Stimulated activated CD8-positive, alpha-beta memory T cell treated with anti-CD3 and anti-CD28 coated beads, Interleukin-7, amount 100 ng/mL, for 1 hour (primary cell): ENCODE measurements around the gene LMNTD2.
"Not testable (repeated sequence)": the region's sequence is repeated elsewhere in the genome, so short reads cannot be mapped to it uniquely, and the experiment has no call there.

Experiments
- DNase-seq, 2 donors: peaks; one replicate each; pipeline ENCODE4 v3.0.0-alpha.2; 2020; ENCODE audit warnings: low read depth in 2 of 2

Gene LMNTD2

DNA sequence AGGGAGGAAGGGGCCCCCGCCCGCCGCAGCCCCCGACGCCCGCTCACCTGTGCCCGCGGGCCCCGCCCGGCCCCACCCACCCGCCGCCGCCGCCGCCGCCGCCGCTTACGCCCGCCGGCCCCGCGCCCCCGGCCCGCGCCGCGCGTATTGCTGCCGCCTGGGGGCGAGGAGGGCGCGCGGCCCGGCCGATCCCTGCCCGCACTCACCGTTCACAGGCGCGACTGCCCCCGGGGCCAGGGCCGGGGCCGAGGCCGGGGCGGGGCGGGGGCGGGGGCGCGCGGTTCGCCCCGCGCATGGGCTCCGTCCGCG is 25.4 kb downstream of the LMNTD2 start:
- DNase-seq: no peak

DNA sequence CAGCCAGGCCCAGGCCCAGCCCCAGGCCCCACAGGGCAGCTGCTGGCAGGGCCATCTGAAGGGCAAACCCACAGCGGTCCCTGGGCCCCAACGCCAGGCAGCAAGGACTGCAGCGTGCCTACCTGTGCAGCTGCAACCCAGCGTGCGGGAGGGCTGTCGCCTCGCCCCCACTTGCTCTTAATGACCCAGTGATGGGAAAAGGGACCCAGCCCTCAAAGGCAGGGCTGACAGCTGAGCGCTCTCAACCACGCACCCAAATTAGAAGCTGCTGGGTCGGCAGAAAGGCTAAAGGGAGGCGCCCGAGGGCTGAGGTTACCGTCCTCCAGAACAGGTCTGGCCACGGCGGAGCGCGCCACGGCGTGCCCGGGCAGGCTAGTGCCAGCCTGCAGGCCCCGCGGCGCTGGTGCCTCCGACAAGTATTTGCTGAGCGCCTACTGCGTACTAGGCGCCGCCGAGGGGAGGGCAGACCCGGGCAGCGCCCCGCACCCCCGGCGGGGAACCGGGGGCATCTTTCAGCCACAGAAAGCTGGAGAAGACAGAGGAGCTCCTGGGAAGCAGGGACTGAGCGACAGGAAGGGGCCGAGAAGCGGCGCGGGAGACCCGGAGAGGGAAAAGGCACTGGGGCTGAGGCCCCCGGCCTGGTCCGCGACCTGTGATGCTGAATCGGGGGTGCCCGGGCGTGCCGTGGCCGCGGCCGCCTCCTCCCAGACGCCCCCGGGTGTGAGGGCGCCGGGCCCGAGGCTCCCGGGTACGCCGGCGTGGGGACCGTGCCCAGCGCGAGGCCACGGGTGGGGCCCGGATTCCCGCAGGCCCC is 25.9 kb downstream of the LMNTD2 start:
- DNase-seq: no peak

DNA sequence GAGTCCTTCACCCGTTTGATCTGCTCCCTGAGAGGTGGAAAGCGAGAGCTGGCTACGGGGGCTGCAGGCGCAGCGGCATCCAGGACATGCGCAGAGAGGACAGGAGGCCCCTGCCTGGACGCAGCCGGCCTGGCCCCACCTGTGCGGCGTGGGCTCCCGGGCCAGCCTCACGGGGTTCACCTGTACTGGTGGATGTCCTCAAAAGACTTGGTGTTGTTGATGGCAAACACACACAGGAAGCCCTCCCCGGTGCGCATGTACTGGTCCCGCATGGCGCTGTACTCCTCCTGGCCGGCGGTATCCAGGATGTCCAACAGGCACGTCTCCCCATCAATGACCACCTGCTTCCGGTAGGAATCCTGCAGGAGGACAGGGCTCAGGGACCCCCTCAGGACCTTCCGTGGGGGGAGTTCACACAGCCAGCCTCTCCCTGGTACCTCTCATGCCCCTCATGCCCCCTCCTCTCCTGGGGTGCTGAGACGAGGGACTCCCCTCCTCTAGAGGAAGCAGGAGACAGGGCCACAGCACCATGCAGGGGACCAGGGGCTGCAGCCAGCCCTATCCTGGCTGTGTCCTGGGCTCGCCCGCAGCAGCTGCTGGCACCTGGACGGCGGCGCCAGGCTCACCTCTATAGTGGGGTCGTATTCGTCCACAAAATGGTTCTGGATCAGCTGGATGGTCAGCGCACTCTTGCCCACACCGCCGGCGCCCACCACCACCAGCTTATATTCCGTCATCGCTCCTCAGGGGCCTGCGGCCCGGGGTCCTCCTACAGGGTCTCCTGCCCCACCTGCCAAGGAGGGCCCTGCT is 26.7 kb downstream of the LMNTD2 start:
- no peak for DNase-seq

DNA sequence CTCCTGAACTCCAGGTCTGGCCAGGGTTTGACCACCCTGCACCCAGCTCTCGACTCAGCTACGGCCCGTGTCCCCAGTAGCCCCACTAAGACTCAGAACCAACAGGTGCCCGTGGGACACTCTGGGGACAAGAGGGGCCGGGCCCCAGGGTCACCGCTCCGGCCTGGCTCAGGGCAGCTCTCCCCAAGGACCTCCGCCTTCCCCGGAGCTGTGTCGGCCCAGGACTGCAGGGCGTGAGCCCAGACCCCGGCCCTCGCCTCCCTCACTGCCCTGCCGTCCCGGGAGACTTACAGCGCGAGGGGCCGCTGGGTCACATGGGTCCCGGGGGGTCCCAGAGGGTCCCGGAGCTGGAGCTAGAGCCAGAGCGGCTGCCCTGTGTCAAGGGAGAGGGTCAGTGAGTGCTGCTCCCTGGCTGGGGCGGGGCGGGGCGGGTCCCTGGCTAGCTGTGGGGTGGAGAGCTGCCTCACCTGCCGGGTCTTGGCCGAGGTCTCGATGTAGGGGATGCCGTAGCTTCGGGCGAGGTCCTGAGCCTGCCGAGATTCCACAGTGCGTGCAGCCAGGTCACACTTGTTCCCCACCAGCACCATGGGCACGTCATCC is 27.5 kb downstream of the LMNTD2 start:
- DNase-seq: no peak

DNA sequence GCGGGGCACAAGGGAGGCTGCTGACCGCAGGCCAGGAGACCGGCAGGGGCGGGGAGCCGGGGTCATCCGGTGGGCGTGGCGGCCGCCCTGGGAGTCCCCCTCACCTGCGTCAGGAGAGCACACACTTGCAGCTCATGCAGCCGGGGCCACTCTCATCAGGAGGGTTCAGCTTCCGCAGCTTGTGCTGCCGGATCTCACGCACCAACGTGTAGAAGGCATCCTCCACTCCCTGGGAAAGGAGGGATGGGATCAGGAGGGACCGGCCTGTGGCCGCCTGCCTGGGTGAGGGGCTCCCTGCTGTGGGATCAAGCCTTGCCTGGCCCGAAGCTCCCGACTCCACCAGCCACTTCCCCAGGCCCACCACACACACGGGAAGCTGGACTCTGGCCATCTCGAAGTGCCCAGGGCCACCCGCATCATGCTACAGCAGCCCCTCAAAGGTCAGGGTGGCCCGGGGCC is 28.0 kb downstream of the LMNTD2 start:
- DNase-seq: no peak

DNA sequence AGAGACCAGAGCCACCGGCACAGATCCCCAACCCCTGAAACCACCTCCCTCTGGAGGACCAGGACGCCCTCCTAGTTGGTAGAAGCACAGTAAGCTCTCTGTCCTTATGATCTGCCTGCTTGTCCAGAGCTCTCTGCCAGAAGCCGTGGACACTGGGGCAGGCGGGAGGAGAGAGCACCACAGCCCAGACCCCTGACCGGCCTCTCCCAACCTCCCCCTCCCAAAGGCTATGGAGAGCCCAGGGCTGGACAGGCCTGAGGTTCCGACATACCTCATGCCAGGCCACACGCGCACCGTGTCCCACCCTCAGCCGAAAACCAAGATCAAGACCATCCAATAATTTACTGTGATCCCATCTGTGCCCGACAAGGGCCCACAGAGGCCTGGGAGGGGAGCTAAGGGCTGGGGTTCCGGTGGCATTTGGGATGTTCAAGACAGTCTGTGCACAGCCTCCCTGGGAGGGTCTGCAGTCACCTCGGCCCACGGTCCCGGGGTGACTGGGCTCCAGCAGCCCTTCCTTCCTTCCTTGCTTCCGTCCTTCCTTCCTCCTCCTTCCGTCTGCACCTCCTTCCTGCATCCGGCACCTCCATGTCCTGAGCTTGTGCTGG is 28.5 kb downstream of the LMNTD2 start:
- no peak for DNase-seq

DNA sequence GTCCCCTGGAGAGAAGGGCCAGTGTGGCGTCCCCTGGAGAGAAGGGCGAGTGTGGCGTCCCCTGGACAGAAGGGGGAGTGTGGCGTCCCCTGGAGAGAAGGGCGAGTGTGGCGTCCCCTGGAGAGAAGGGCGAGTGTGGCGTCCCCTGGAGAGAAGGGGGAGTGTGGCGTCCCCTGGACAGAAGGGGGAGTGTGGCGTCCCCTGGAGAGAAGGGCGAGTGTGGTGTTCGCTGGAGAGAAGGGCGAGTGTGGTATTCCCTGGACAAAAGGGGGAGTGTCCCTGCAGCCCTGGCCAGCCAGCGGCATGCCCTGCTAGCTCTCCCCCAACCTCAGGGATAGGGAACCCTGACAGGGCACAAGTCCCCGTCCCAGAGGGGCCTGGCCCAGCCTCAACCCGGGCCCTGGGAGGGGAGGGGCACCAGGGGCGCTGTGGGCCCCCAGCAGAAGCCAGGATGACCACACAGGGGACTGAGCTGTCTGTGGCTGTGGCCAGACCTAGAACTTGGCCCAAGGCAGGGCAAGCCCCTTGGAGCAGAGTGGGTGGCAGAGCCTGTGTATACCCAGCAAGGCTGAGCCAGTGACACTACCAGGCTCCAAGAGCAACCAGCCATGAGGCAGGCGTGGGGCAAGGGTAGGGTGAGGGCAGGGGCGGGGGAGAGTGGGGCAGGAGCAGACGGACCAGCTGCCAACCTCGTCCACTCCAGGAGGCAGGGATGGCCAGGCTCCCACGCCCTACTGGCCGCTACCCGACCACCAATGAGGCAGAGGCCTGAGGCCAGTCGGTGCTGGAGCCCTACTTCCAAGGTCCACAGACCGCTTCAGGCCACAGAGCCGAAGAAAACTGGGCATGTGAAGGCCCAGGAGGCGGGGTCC is 29.3 kb downstream of the LMNTD2 start:
- DNase-seq: no peak

DNA sequence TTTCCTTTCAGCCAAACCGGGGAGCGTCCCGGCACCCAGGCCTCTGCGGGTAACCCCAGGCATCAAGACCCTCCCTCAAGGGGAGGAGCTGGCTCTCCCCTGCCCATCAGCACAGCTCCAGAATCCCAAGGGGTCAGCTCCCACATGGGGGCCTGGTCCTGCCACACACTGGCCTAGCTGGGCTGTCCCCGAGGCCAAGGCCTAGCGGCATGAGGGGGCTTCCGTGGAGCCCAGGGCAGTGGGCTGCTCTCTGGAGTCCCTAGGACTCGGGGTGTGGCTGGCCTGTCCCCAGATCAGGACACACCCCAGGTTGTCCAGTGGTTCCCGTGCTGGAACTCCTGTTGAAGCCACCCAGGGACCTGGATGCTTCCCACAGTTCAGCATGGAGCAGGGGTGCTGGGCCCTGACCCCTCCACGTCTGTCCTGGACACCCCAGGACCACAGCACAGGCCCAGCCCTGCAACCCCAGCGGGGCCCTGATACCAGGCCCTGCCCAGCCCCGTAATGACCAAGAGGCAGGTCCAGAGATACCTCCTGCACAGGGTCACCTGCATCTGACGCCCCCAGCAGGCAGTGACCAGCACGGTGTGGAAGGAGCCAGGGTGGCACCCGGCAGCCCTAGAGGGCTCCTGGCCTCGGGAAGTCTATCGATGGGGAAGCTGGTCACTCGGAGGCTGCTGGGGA is 30.7 kb downstream of the LMNTD2 start:
- DNase-seq: no peak

DNA sequence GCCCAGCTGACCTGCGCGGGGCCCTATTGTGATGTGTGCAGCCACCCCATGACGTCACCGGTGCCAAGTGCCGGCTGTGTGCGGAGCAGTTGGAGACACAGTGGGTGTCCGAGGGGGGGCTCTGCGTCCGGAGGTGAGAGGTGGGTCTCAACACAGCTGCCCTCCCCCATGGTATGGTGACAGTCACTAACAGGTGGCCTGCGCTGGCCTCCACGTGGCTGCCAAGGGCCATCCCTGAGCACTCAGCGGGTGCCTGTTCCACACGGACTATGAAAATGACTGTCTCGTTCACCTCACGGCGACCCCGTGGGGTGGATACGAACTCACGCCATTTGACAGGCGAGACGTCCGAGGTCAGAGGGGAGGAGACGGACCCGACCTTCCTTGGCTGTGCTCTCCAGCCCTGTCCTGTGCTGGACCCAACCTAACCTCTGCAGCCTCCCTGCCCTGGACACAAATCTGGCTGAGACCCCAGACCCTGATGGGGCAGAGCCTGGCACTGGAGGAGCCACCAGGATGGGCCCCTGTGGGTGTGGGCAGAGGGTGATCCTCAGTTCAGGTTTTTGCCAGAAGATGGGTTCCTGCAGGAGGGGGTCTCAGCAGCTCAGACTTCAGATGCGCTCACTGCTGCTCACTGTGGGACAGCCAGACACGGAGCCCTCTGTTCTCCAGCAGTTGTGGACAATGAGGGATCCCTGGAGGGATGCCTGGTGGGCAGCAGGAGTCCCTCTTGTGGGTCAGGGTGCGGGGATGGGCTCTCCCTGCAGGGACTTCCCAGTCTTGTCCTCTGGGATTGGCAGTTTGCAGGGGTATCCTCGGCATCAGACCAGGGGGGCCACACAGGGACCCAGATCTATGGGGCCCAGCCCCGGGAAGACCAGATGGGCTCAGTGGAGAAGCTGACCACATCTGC is 31.5 kb downstream of the LMNTD2 start:
- DNase-seq: no peak

DNA sequence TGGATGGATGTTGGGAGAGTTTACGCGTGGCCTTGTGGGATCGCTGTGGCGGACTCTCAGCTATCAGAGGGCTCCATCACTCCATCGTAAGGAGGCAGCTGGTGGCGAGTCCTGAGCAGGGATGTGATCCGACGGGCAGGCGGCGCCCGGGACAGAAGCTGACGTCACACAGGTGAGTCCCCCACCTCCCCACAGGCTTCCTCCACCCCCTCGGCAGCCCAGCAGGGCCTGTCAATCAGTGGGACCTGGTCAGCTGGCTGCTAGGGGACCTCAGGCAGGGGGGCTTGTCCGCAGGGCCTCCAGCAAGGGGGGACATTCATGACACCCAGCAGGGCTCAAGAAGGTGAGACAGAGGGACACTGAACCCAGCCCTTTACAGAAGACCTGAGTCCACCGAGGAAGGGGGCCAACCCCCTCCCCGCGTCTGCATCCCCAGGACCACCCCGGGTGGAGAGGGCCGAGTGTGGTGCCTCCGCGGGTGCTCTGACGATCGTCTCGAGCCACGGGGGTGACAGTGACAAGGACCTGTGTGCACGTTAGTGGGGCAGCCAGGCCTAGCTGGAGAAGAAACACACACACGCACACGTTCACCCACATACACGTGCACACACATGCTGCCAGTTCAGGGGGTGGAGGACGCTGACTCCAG is 32.2 kb downstream of the LMNTD2 start:
- no peak for DNase-seq

DNA sequence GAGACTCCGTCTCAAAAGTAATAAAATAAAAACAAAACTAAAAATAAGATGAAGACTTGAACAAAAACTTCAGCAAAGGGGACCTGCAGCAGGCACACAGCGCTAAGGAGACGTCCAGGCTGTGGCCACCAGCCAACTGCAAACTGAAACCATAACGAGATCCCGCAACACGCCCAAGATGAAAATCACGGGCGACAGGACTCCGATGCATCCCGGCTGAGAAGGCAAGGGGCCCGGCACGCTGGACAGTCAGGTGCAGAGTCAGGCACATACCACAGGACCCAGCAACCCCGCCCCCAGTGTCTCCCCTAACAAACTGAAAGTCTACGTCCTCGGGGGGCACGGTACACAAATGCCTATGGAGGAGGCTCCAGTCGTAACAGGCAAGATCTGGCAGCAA is 34.3 kb downstream of the LMNTD2 start:
- DNase-seq: no peak

DNA sequence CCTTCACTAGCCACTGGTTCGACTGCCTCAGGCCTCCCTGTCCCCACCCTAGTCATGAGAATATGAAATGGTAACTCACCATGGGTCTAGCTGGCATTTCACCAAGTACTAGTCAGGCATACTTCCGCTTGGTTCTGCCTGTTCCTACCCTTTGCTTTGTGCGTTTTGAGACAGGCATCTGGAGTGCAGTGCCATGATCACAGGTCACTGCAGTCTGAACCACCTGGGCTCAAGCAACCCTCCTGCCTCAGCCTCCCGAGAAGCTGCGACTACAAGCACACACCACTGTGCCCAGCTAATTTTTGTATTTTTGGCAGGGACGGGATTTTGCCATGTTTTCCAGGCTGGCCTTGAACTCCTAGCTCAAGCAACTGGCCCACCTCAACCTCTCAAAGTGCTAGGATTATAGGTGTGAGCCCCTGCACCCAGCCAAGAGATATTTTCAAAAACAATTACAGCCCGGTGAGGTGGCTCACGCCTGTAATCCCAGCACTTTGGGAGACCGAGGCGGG is 39.3 kb downstream of the LMNTD2 start:
- no peak for DNase-seq

DNA sequence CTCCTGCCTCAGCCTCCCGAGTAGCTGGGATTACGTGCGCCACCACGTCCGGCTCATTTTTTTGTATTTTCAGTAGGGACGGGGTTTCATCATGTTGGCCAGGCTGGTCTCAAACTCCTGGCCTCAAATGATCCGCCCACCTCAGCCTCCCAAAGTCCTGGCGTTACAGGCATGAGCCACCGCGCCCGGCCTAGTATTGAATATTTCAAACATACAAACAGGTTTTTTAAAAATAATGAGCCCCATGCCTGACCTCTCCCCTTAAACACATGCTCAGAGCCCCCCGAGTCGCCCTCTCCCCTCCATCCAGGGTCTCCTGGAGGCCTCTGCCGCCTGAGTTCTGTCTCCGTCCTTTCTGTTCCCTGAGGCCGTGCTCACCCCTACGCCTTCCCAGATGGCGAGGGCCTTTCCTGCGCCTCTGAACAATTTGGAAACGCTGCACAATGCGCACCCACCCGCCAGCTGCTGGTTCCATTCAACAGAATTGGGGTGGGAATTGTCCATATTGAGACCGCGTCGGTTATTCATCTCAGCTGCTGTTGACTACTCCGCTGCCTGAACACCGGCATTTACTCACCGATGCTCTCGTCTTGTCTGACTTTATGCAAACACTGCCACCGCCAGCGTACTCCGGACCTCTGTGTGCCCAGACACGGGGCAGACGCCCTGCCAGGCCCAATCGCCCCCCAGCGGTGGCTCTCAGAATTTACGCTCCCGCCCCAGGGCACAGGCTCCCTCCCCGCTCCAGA is 39.9 kb downstream of the LMNTD2 start:
- no peak for DNase-seq

DNA sequence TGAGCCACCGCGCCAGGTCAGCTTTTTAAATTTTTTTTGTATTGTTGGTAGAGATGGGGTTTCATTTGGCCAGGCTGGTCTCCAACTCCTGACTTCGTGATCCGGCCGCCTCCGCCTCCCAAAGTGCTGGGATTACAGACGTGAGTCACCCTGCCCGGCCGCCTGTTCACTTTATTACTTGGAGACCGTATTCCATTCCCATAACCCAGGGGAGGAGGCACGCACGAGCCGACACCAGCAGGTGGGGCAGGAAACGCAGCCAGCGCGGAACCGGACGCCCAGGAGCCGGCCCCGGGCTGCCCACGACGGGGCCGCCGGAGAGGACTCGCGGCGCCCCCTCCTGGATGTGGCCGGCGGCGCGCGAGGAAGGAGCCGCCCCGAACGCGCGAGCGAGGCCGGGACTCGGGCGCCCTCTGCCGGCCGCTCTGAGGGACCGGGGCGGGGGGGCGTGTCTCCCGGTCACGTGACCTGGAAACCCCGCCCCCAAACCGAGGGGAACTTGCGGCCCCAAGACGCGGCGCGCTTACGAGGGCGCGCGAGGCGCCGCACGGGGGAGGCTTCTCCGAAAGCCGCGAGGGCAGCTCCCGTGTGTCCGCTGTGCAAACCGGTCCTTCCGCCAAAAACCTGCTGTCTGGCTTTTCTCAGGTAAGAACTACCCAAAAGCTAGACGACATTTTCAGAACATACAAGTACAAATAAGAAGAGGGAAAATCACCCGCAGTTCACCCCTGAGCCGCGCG is 41.9 kb downstream of the LMNTD2 start:
- DNase-seq: peak; percentile 79 to 83

DNA sequence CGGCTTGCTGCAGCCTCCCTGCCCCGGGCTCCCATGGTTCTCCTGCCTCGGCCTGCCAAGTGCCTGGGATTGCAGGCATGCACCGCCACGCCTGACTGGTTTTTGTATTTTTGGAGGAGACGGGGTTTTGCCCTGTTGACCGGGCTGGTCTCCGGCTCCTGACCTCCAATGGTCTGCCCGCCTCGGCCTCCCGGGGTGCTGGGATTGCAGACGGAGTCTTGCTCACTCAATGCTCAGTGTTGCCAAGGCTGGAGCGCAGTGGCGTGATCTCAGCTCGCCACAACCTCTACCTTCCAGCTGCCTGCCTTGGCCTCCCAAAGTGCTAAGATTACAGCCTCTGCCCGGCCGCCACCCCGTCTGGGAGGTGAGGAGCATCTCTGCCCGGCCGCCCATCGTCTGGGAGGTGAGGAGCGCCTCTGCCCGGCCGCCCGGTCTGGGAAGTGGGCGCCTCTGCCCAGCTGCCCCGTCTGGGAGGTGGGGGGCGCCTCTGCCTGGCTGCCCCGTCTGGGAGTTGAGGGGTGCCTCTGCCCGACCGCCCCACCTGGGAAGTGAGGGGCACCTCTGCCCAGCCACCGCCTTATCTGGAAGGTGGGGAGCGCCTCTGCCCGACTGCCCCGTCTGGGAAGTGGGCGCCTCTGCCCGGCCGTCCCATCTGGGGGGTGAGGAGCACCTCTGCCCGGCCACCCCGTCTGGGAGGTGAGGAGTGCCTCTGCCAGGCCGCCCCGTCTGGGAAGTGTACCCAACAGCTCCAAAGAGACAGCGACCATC is 43.4 kb downstream of the LMNTD2 start:
- not testable (repeated sequence) for DNase-seq

DNA sequence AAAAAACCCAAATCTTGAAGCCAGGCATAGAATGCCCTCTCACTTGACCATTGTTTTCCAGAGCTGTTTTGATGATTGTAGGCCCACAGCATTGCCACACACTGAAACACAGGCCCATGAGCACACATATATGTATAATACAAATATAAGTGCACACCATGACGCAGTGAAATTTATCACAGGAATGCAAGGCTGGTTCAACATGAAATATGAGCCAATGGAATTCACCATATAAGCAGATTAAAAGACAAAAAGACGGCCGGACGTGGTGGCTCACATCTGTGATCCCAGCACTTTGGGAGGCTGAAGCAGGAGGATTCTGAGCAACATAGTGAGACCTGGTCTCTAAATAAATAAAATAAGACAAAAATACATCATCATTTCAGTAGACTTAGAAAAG is 44.1 kb downstream of the LMNTD2 start:
- DNase-seq: no peak

DNA sequence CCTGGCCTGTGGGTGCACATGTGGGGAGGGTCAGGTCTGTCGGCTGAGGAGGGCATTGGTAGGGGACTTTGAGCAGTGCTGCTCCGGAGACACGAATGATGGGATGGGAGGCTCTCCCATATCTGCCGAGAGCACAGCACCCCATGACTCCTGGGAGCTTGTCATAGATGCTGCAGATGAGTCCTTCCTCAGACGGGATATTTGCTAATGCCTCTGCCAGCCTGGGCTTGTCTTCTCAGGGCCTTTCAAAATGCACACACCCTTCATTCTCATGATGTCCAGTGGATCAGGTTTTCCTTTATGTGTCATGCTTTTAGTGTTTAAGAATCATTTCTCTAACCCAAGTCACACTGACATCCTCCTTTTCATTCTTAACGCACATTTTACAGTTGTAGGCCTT is 45.4 kb downstream of the LMNTD2 start:
- no peak for DNase-seq
